NCI-H526 treated with DMSO at 0.1 percent for 48 hours (cell line): Measurements from ENCODE around the gene ZNF783.
"Not testable (repeated sequence)": the region's sequence is repeated elsewhere in the genome, so short reads cannot be mapped to it uniquely, and the experiment has no call there.

Experiments used
- DNase-seq: peaks from one replicate; lab custom pipeline; 2025; lab: John Stamatoyannopoulos, UW

The ZNF783 gene

GRCh38 chr7:149300620-149301285 lies 38.8 kb downstream of the ZNF783 start:
- no peak for DNase-seq

- DNase-seq: no peak
Measured at GRCh38 chr7:149302222-149302621, 40.2 kb downstream of the ZNF783 start.

GRCh38 chr7:149302865-149303264 lies 40.9 kb downstream of the ZNF783 start:
- no peak for DNase-seq

- DNase-seq: no peak
Measured at GRCh38 chr7:149304006-149304405, 42.0 kb downstream of the ZNF783 start.

GRCh38 chr7:149306854-149307253 lies 44.9 kb downstream of the ZNF783 start:
- no peak for DNase-seq

GRCh38 chr7:149307775-149308501 lies 45.9 kb downstream of the ZNF783 start:
- no peak for DNase-seq

GRCh38 chr7:149310113-149310836 lies 48.3 kb downstream of the ZNF783 start:
- peak; percentile 45 for DNase-seq

- no peak for DNase-seq
Measured at GRCh38 chr7:149310990-149311573, 49.1 kb downstream of the ZNF783 start.

GRCh38 chr7:149313981-149314380 lies 52.0 kb downstream of the ZNF783 start:
- DNase-seq: no peak

GRCh38 chr7:149316606-149317005 lies 54.6 kb downstream of the ZNF783 start:
- DNase-seq: no peak

GRCh38 chr7:149317496-149317895 lies 55.5 kb downstream of the ZNF783 start:
- no peak for DNase-seq

GRCh38 chr7:149317986-149318672 lies 56.1 kb downstream of the ZNF783 start:
- DNase-seq: no peak

GRCh38 chr7:149319376-149319775 lies 57.4 kb downstream of the ZNF783 start:
- DNase-seq: no peak

- no peak for DNase-seq
Measured at GRCh38 chr7:149320313-149321124, 58.5 kb downstream of the ZNF783 start.

- DNase-seq: not testable (repeated sequence)
Measured at GRCh38 chr7:149321125-149321905, 59.3 kb downstream of the ZNF783 start.

GRCh38 chr7:149321978-149322541 lies 60.1 kb downstream of the ZNF783 start:
- DNase-seq: no peak

GRCh38 chr7:149322737-149323136 lies 60.7 kb downstream of the ZNF783 start:
- DNase-seq: no peak

GRCh38 chr7:149325248-149325647 lies 63.3 kb downstream of the ZNF783 start:
- no peak for DNase-seq

- DNase-seq: no peak
Measured at GRCh38 chr7:149329265-149329664, 67.3 kb downstream of the ZNF783 start.

GRCh38 chr7:149329766-149330334 lies 67.9 kb downstream of the ZNF783 start:
- DNase-seq: no peak
